Measurements from ENCODE around the gene LCE3D. TPM values are rescaled to one million over a fixed set of nuclear protein-coding genes. Genes with fewer than 3 reads are reported as not detected.

LCE3D gene
- not detected in 2 replicates for total RNA-seq (ENCODE audit: low replicate concordance)

DNA sequence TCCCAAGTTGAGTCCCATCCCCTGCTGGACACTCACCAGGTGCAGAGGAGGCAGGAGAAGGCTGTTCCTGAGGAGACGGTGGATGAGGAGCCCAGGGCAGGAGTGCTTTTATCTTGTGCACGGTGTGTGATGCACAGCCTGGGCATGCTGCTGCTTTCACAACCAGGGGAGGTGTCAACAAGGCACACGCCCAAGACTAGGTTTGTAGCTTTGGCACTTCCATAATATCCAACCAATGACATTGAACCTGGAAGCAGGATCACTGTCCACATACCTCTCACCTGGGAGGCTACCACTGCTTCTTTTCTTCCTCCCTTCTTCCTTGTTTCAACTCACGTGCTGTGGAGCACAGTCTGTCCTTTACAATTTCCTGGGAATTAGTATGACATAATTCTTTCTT, at the start of gene LCE3D:
Gene LCE3D, minus strand, starts transcription at position 84 of the 400 bp plus-strand sequence. CDS start 580 bp downstream, outside the sequence.

DNA sequence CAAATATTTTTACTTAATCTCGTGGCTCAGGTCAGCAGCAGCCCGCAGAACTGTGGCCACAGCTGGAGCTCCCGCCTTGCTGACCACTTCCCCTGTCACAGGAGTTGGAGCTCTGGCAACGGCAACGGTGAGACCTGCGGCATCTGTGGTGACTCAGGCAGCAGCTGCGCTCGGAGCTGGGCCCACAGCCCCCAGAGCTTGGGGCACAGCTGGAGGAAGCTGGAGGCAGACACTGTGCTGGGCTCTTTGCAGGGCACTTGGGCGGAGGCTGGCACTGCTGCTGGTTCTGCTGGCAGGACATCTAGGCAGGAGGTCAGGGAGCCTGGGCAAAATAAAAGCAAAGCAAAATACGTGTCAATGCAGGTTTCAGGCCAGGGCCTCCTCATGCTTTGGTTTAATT, 42.5 kb upstream of the LCE3D start, which contains the start of gene LCE3A:
Gene LCE3A, minus strand, starts transcription at position 301 of the 400 bp plus-strand sequence. Its CDS starts 0 bp downstream, at position 301.

DNA sequence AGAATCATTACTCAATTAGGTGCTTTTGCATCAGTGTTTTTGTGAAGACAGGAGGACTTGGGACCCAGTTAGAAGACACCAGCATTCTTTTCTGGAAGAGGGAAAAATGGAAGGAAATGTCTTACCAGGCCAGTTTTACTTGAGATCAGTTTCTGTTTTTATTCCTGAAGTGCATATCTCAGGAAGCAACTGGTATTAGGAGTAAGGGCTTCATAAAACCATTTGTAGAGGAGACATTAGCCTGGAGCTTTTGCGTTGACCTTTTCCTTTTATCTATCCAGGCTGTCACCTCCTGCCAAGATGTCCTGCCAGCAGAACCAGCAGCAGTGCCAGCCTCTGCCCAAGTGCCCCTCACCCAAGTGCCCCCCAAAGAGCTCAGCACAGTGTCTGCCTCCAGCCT, 33.2 kb upstream of the LCE3D start, which contains the start of gene LCE3B:
Gene LCE3B, plus strand, starts transcription at position 301 of the 400 bp plus-strand sequence. Its CDS starts 0 bp downstream, at position 301.

DNA sequence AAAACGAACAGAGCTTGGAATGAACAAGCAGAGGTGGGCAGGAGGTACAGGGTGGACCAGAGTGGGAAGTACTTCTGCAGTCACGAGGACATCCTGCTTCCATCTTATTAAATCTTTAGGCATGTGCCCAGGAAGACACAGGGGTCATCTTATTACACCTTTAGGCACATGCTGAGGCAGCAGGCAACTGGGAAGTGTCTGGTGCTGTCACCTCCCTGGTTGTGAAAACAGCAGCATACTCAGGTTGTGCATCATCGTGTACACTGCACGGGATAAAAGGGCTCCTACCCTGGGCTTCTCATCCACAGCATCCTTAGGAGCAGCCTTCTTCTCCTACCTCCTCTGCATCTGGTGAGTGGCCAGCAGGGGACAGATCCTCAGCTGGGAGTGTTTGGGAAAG, 19.6 kb upstream of the LCE3D start, which contains the start of gene LCE3C:
Gene LCE3C, plus strand, starts transcription at position 301 of the 400 bp plus-strand sequence. CDS start 498 bp downstream, outside the sequence.

GRCh38 chr1:152566681-152567080, 13.6 kb downstream of the LCE3D start, which contains the start of gene LCE3E:
LCE3E (minus strand) TSS chr1:152566780; CDS start chr1:152566208, 572 bp downstream.

Other genes starting within 250 kb of the LCE3D start
- gene FLG2, start 220.5 kb downstream of the LCE3D start, total RNA-seq (ENCODE audit: low replicate concordance) = not detected in 2 replicates
- gene CRNN, start 166.3 kb downstream of the LCE3D start, total RNA-seq (ENCODE audit: low replicate concordance) = not detected in 2 replicates
- gene LCE5A, start 69.7 kb downstream of the LCE3D start, total RNA-seq (ENCODE audit: low replicate concordance) = not detected in 2 replicates
- not detected in 2 replicates for gene CRCT1, start 66.0 kb downstream of the LCE3D start, total RNA-seq (ENCODE audit: low replicate concordance)
- not detected in 2 replicates for gene LCE3E, start 13.7 kb downstream of the LCE3D start, total RNA-seq (ENCODE audit: low replicate concordance)
- gene LCE3C, start 19.7 kb upstream of the LCE3D start, total RNA-seq (ENCODE audit: low replicate concordance) = not detected in 2 replicates
- gene LCE3B, start 33.3 kb upstream of the LCE3D start, total RNA-seq (ENCODE audit: low replicate concordance) = not detected in 2 replicates
- gene LCE3A, start 42.6 kb upstream of the LCE3D start, total RNA-seq (ENCODE audit: low replicate concordance) = not detected in 2 replicates
- not detected in 2 replicates for gene LCE2D, start 82.9 kb upstream of the LCE3D start, total RNA-seq (ENCODE audit: low replicate concordance)
- gene LCE2C, start 94.8 kb upstream of the LCE3D start, total RNA-seq (ENCODE audit: low replicate concordance) = not detected in 2 replicates
- not detected in 2 replicates for gene LCE2B, start 105.6 kb upstream of the LCE3D start, total RNA-seq (ENCODE audit: low replicate concordance)
- gene LCE2A, start 117.8 kb upstream of the LCE3D start, total RNA-seq (ENCODE audit: low replicate concordance) = not detected in 2 replicates
- gene LCE4A, start 127.6 kb upstream of the LCE3D start, total RNA-seq (ENCODE audit: low replicate concordance) = not detected in 2 replicates
- gene KPRP, start 177.5 kb upstream of the LCE3D start, total RNA-seq (ENCODE audit: low replicate concordance) = not detected in 2 replicates
- not detected in 2 replicates for gene LCE1F, start 194.6 kb upstream of the LCE3D start, total RNA-seq (ENCODE audit: low replicate concordance)
- gene LCE1E, start 205.7 kb upstream of the LCE3D start, total RNA-seq (ENCODE audit: low replicate concordance) = not detected in 2 replicates
- gene LCE1D, start 216.2 kb upstream of the LCE3D start, total RNA-seq (ENCODE audit: low replicate concordance) = not detected in 2 replicates
- gene LCE1C, start 226.1 kb upstream of the LCE3D start, total RNA-seq (ENCODE audit: low replicate concordance) = not detected in 2 replicates
- gene LCE1B, start 231.5 kb upstream of the LCE3D start, total RNA-seq (ENCODE audit: low replicate concordance) = not detected in 2 replicates
- gene LCE1A, start 247.0 kb upstream of the LCE3D start, total RNA-seq (ENCODE audit: low replicate concordance) = not detected in 2 replicates